CD14-positive monocyte (primary cell): ENCODE measurements around the gene ANKRD44. TPM values are rescaled to one million over a fixed set of nuclear protein-coding genes. Genes with fewer than 3 reads are reported as not detected.

Source experiments
- DNase-seq, 3 donors: peaks; one replicate each; pipeline ENCODE4 v3.0.0-alpha.2; 2011 to 2022
- H2AFZ ChIP-seq: 2 replicates; pipeline ENCODE4 v1.6.0; 2012; ENCODE audit warnings: mild to moderate bottlenecking, low read depth, low read length, inconsistent platforms; ENCODE audit not compliant: insufficient read depth, poor library complexity, severe bottlenecking
- H3K27ac ChIP-seq, 2 donors: 1 replicate in 1 of 2; 2 replicates in 1 of 2; pipeline ENCODE4 v1.5.1; 2012 to 2013; ENCODE audit warnings: low read length in 2 of 2, control low read depth in 1 of 2, inconsistent platforms in 1 of 2, low read depth in 1 of 2, mild to moderate bottlenecking in 1 of 2
- H3K27me3 ChIP-seq, 2 donors: one replicate each; pipeline versions ENCODE4 v1.6.0 to v1.6.1; 2011 to 2013; ENCODE audit warnings: low read length in 2 of 2; ENCODE audit not compliant: control insufficient read depth in 2 of 2, insufficient read depth in 2 of 2
- H3K36me3 ChIP-seq, 2 donors: replicated peaks in 1 of 2; 1 replicate in 1 of 2; 2 replicates in 1 of 2; pipeline versions ENCODE4 v1.5.1 to v1.6.1; 2012 to 2013; ENCODE audit warnings: low read length in 2 of 2, control low read depth in 1 of 2, inconsistent platforms in 1 of 2, mild to moderate bottlenecking in 1 of 2; ENCODE audit not compliant: insufficient read depth in 2 of 2, control insufficient read depth in 1 of 2
- H3K4me1 ChIP-seq, 2 donors: 1 replicate in 1 of 2; 2 replicates in 1 of 2; pipeline versions ENCODE4 v1.5.1 to v1.6.1; 2012 to 2013; ENCODE audit warnings: low read length in 2 of 2, control low read depth in 1 of 2, inconsistent platforms in 1 of 2, mild to moderate bottlenecking in 1 of 2, moderate library complexity in 1 of 2; ENCODE audit not compliant: insufficient read depth in 2 of 2, control insufficient read depth in 1 of 2
- H3K4me2 ChIP-seq: replicated peaks from 2 replicates; pipeline ENCODE3; 2012; ENCODE audit warnings: low read length, moderate library complexity, mild to moderate bottlenecking; ENCODE audit not compliant: poor library complexity, severe bottlenecking; ENCODE audit errors: extremely low read depth
- H3K4me3 ChIP-seq, 3 experiments: fragments of 200-600 bp in 1 of 3; sonication (generic) in 1 of 3; replicated peaks in 1 of 3; 1 replicate in 2 of 3; 2 replicates in 1 of 3; pipeline ENCODE4 v1.5.1; 2011 to 2013; ENCODE audit warnings: low read length in 3 of 3, mild to moderate bottlenecking in 3 of 3, control low read depth in 2 of 3, low read depth in 2 of 3, inconsistent platforms in 1 of 3, moderate library complexity in 1 of 3
- H3K79me2 ChIP-seq: 2 replicates; pipeline ENCODE4 v1.6.0; 2012; ENCODE audit warnings: mild to moderate bottlenecking, control low read depth, inconsistent platforms, low read length, moderate library complexity; ENCODE audit not compliant: insufficient read depth
- H3K9ac ChIP-seq: 2 replicates; pipeline ENCODE4 v1.6.0; 2017; ENCODE audit warnings: low read length, mild to moderate bottlenecking; ENCODE audit not compliant: insufficient read depth, poor library complexity, severe bottlenecking
- H3K9me3 ChIP-seq, 2 donors: replicated peaks in 1 of 2; 1 replicate in 1 of 2; 2 replicates in 1 of 2; pipeline versions ENCODE4 v1.5.1 to v1.6.1; 2012 to 2013; ENCODE audit warnings: low read length in 2 of 2, control low read depth in 1 of 2; ENCODE audit not compliant: control insufficient read depth in 1 of 2, insufficient read depth in 1 of 2
- H4K20me1 ChIP-seq: 2 replicates; pipeline ENCODE4 v1.6.0; 2012; ENCODE audit warnings: mild to moderate bottlenecking, low read length, control low read depth, moderate library complexity; ENCODE audit not compliant: insufficient read depth
- H3K27ac Mint-ChIP-seq, 7 donors: one replicate each; pipeline ENCODE4 v1.8.0; 2020; ENCODE audit warnings: mild to moderate bottlenecking in 7 of 7, mixed read lengths in 7 of 7, moderate library complexity in 6 of 7, inconsistent platforms in 2 of 7
- H3K27me3 Mint-ChIP-seq, 3 donors: one replicate each; pipeline ENCODE4 v1.8.0; 2021 to 2022; ENCODE audit warnings: low read depth in 3 of 3, mild to moderate bottlenecking in 3 of 3, mixed read lengths in 3 of 3, moderate library complexity in 3 of 3, inconsistent platforms in 1 of 3
- H3K36me3 Mint-ChIP-seq, 2 donors: one replicate each; pipeline ENCODE4 v1.8.0; 2020; ENCODE audit warnings: mixed read lengths in 2 of 2, inconsistent platforms in 1 of 2, mild to moderate bottlenecking in 1 of 2
- H3K4me1 Mint-ChIP-seq: one replicate; pipeline ENCODE4 v1.8.0; 2020; ENCODE audit warnings: mild to moderate bottlenecking, mixed read lengths
- H3K4me3 Mint-ChIP-seq, 2 donors: one replicate each; pipeline ENCODE4 v1.8.0; 2020; ENCODE audit warnings: mild to moderate bottlenecking in 2 of 2, mixed read lengths in 2 of 2, moderate library complexity in 1 of 2
- H3K9me3 Mint-ChIP-seq, 7 donors: one replicate each; pipeline ENCODE4 v1.8.0; 2020 to 2022; ENCODE audit warnings: mixed read lengths in 7 of 7, mild to moderate bottlenecking in 6 of 7, moderate library complexity in 6 of 7, inconsistent platforms in 2 of 7
- WGBS: methylation state at CpG from one replicate; pipeline ENCODE4 v1.1.5; 2013; ENCODE audit warnings: missing lambda C conversion rate; ENCODE audit not compliant: insufficient coverage; 5-methylcytosine and 5-hydroxymethylcytosine counted together
- intact Hi-C, 2 donors: fragments of 100-400 bp; cut with micrococcal nuclease; formaldehyde crosslinking; loops; one replicate each; pipeline versions ENCODE4 v1.15.0 to v1.15.1; 2023
- polyA plus RNA-seq, 3 donors: library from polyadenylated mRNA; depleted of rRNA in 1 of 3; unstranded in 2 of 3; stranded (reverse) in 1 of 3; fragments of 300-500 nt in 2 of 3; fragments of >200 nt in 1 of 3; fragmentation: Illumina TruSeq in 2 of 3; gene quantifications; 1 replicate in 2 of 3; 2 replicates in 1 of 3; pipeline ENCODE4 v1.2.3, GENCODE V29; 2012 to 2021
- TF ChIP-seq, protein P1 (sequence below): fragments of 200-600 bp; IDR thresholded peaks from one replicate; pipeline ENCODE4 v1.8.0; 2022; ENCODE audit warnings: antibody characterized with exemption, mild to moderate bottlenecking

Gene ANKRD44
- polyA plus RNA-seq, 3 donors: 55.7 to 91.9 (median 64.9) TPM

DNA sequence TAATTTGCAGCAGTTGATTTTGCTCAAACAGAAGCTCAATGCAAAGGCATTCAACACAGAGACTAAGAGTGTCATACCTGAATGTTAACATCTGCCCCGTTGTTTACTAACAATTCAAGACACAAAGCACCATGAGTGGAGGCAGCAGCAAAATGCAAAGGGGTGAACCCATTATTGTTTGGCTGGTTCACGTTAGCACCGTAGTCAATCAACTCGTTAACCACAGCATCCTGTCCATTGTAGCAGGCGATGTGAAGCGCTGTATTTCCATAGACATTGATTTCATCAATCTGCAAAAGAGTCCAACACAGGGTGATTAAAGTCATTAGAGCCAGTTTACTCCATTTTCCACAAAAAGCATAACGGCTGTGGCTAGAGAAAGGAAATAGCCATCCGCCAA is 189.3 kb downstream of the ANKRD44 start:
- TF ChIP-seq, protein P1, sequence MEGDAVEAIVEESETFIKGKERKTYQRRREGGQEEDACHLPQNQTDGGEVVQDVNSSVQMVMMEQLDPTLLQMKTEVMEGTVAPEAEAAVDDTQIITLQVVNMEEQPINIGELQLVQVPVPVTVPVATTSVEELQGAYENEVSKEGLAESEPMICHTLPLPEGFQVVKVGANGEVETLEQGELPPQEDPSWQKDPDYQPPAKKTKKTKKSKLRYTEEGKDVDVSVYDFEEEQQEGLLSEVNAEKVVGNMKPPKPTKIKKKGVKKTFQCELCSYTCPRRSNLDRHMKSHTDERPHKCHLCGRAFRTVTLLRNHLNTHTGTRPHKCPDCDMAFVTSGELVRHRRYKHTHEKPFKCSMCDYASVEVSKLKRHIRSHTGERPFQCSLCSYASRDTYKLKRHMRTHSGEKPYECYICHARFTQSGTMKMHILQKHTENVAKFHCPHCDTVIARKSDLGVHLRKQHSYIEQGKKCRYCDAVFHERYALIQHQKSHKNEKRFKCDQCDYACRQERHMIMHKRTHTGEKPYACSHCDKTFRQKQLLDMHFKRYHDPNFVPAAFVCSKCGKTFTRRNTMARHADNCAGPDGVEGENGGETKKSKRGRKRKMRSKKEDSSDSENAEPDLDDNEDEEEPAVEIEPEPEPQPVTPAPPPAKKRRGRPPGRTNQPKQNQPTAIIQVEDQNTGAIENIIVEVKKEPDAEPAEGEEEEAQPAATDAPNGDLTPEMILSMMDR: no peak
- H3K4me3 Mint-ChIP-seq: no peak overlapping the region
- Histone ChIP-seq H3K4me3 (no peak overlapping the region), H3K79me2 (no peaks in the 10 kb centered on the region), H4K20me1 (peaks cover 44% of the 10 kb centered on the region), H3K9me3 (no peaks in the 10 kb centered on the region), H3K9ac (no peak overlapping the region), H2AFZ (no peak overlapping the region), H3K27me3 (no peaks in the 10 kb centered on the region), H3K36me3 (peaks cover 69 to 97% of the 10 kb centered on the region in 2 donors), H3K4me1 (no peaks in the 10 kb centered on the region), H3K4me2 (no peak overlapping the region), H3K27ac (no peak overlapping the region)
- H3K4me1 Mint-ChIP-seq: no peaks in the 10 kb centered on the region
- DNase-seq: no peak
- 92% methylated on average over 5 of the region's 8 CpGs for WGBS
- H3K27me3 Mint-ChIP-seq: no peaks in the 10 kb centered on the region
- H3K27ac Mint-ChIP-seq: peak overlapping the region in 3 of 7 donors; percentile 20 to 49 (median 48)
- H3K36me3 Mint-ChIP-seq: peaks cover 83 to 94% of the 10 kb centered on the region in 2 donors
- H3K9me3 Mint-ChIP-seq: no peaks in the 10 kb centered on the region
- intact Hi-C loops: no loop called here

- no peak overlapping the region for H2AFZ ChIP-seq
- Mint-ChIP-seq H3K36me3 (peaks cover 46 to 64% of the 10 kb centered on the region in 2 donors), H3K27me3 (no peaks in the 10 kb centered on the region), H3K27ac (peak overlapping the region in 5 of 7 donors; percentile 2 to 76 (median 6)), H3K9me3 (no peaks in the 10 kb centered on the region), H3K4me1 (no peaks in the 10 kb centered on the region), H3K4me3 (no peak overlapping the region)
- no peak overlapping the region for H3K4me2 ChIP-seq
- H3K79me2 ChIP-seq: no peaks in the 10 kb centered on the region
- H3K27ac ChIP-seq: no peak overlapping the region
- peaks cover 30 to 75% of the 10 kb centered on the region in 2 donors for H3K36me3 ChIP-seq
- intact Hi-C loops: loop anchor here (5.0 to 10.0 kb wide), 5 partner anchors 48 to 261 kb away; partner anchors contain the start of gene ANKRD44 (in 1 of the 2)
- H3K9ac ChIP-seq: no peak overlapping the region
- no peak overlapping the region for H3K4me3 ChIP-seq
- WGBS: 92% methylated on average over 9 of the region's 10 CpGs
- H3K9me3 ChIP-seq: no peaks in the 10 kb centered on the region
- H3K27me3 ChIP-seq: no peaks in the 10 kb centered on the region
- no peaks in the 10 kb centered on the region for H3K4me1 ChIP-seq
- TF ChIP-seq, protein P1: no peak
- DNase-seq: no peak
- H4K20me1 ChIP-seq: peaks cover 48% of the 10 kb centered on the region
Measured at GRCh38 chr2:197116306-197116879, 194.2 kb downstream of the ANKRD44 start.
